Neural cell (in vitro differentiated cells): ENCODE measurements around the gene COX8A. TPM values are rescaled to one million over a fixed set of nuclear protein-coding genes. Genes with fewer than 3 reads are reported as not detected.
"Not testable (repeated sequence)": the region's sequence is repeated elsewhere in the genome, so short reads cannot be mapped to it uniquely, and the experiment has no call there.

Experiments used
- H2AFZ ChIP-seq: fragments of 200-600, 300-800 bp; sonication (generic), shearing (Covaris generic); 2 replicates; pipeline ENCODE4 v1.6.0; 2014; ENCODE audit warnings: low read depth, mild to moderate bottlenecking, antibody characterized with exemption, low read length, moderate library complexity
- H3F3A ChIP-seq: fragments of 200-600 bp; shearing (Covaris generic); 2 replicates; pipeline ENCODE4 v1.6.1; 2016; ENCODE audit warnings: mild to moderate bottlenecking, moderate library complexity, mixed read lengths, antibody characterized with exemption, low read length; ENCODE audit not compliant: insufficient read depth, poor library complexity, severe bottlenecking
- H3K27ac ChIP-seq: fragments of 200-600, 300-800 bp; sonication (generic), shearing (Covaris generic); 2 replicates; pipeline ENCODE4 v1.5.1; 2014; ENCODE audit warnings: mild to moderate bottlenecking, low read length, moderate library complexity
- H3K27me3 ChIP-seq: fragments of 300-800, 200-600 bp; sonication (generic), shearing (Covaris generic); 2 replicates; pipeline ENCODE4 v1.6.0; 2014; ENCODE audit warnings: mild to moderate bottlenecking, low read depth, low read length, moderate library complexity; ENCODE audit not compliant: insufficient read depth
- H3K36me3 ChIP-seq: fragments of 300-800, 200-600 bp; sonication (generic), shearing (Covaris generic); 2 replicates; pipeline ENCODE4 v1.5.1; 2014; ENCODE audit warnings: mild to moderate bottlenecking, antibody characterized with exemption, low read length, moderate library complexity; ENCODE audit not compliant: insufficient read depth
- H3K4me2 ChIP-seq: fragments of 300-800, 200-600 bp; sonication (generic), shearing (Covaris generic); 2 replicates; pipeline ENCODE4 v1.6.0; 2014; ENCODE audit warnings: mild to moderate bottlenecking, low read length
- H3K4me3 ChIP-seq: fragments of 300-800, 200-600 bp; sonication (generic), shearing (Covaris generic); 2 replicates; pipeline ENCODE4 v1.5.1; 2014; ENCODE audit warnings: mild to moderate bottlenecking, low read length, moderate library complexity
- H3K79me2 ChIP-seq: fragments of 200-600 bp; shearing (Covaris generic); replicated peaks from 2 replicates; pipeline ENCODE4 v1.6.0; 2014; ENCODE audit warnings: mild to moderate bottlenecking, low read length, moderate library complexity; ENCODE audit not compliant: insufficient read depth
- H3K9ac ChIP-seq: fragments of 300-800, 200-600 bp; sonication (generic), shearing (Covaris generic); 2 replicates; pipeline ENCODE4 v1.6.1; 2016; ENCODE audit warnings: mild to moderate bottlenecking, low read length, mixed read lengths
- H3K9me2 ChIP-seq: fragments of 200-600 bp; shearing (Covaris generic); 2 replicates; pipeline ENCODE4 v1.6.1; 2016; ENCODE audit warnings: mild to moderate bottlenecking, low read length, mixed read lengths; ENCODE audit not compliant: insufficient read depth
- H3K9me3 ChIP-seq: fragments of 200-600, 300-800 bp; sonication (generic), shearing (Covaris generic); 2 replicates; pipeline ENCODE4 v1.6.1; 2016; ENCODE audit warnings: mild to moderate bottlenecking, mixed run types, low read length, moderate library complexity, mixed read lengths
- H4K20me1 ChIP-seq: fragments of 200-600 bp; shearing (Covaris generic); 2 replicates; pipeline ENCODE4 v1.6.1; 2016; ENCODE audit warnings: mild to moderate bottlenecking, mixed run types; ENCODE audit not compliant: insufficient read depth
- EP300 ChIP-seq: fragments of 450-650 bp; conservative IDR thresholded peaks from 2 replicates; pipeline ENCODE4 v1.6.1; 2014; ENCODE audit warnings: antibody characterized with exemption, mild to moderate bottlenecking, moderate library complexity; ENCODE audit not compliant: poor library complexity, severe bottlenecking
- EZH2 ChIP-seq: fragments of 200-600, 300-800 bp; shearing (Covaris generic), sonication (generic); IDR thresholded peaks from 2 replicates; pipeline ENCODE4 v1.6.1; 2014; ENCODE audit warnings: antibody characterized with exemption, low read length, borderline replicate concordance, mild to moderate bottlenecking; ENCODE audit not compliant: insufficient read depth, poor library complexity, severe bottlenecking
- MXI1 ChIP-seq: fragments of 450-650 bp; conservative IDR thresholded peaks from 2 replicates; pipeline ENCODE4 v1.6.1; 2014; ENCODE audit warnings: antibody characterized with exemption, mild to moderate bottlenecking; ENCODE audit not compliant: poor library complexity, severe bottlenecking
- POLR2AphosphoS5 ChIP-seq: IDR thresholded peaks from 2 replicates; pipeline ENCODE4 v1.6.1; 2012
- RAD21 ChIP-seq: fragments of 450-650 bp; conservative IDR thresholded peaks from 2 replicates; pipeline ENCODE4 v1.6.1; 2014; ENCODE audit warnings: antibody characterized with exemption, mild to moderate bottlenecking, moderate library complexity
- SMC3 ChIP-seq: fragments of 450-650 bp; conservative IDR thresholded peaks from 2 replicates; pipeline ENCODE4 v1.6.1; 2014; ENCODE audit warnings: antibody characterized with exemption, mild to moderate bottlenecking, moderate library complexity; ENCODE audit not compliant: poor library complexity
- TAF1 ChIP-seq: IDR thresholded peaks from 2 replicates; pipeline ENCODE4 v1.6.1; 2012; ENCODE audit warnings: low read depth
- polyA plus RNA-seq: library from polyadenylated mRNA; depleted of rRNA; stranded (reverse); fragments of >200 nt; gene quantifications from 2 replicates; pipeline ENCODE4 v1.2.3, GENCODE V29; 2014
- TF ChIP-seq, protein P1 (sequence below): fragments of 450-650 bp; IDR thresholded peaks from 2 replicates; pipeline ENCODE4 v1.5.1; 2014; ENCODE audit warnings: antibody characterized with exemption, mild to moderate bottlenecking, moderate library complexity; ENCODE audit not compliant: poor library complexity, severe bottlenecking
- TF ChIP-seq, protein P2 (sequence below): IDR thresholded peaks from 2 replicates; pipeline ENCODE4 v1.6.1; 2012; ENCODE audit warnings: borderline replicate concordance

COX8A gene
- polyA plus RNA-seq, 1 donor from 2014 or later = 863 TPM

DNA sequence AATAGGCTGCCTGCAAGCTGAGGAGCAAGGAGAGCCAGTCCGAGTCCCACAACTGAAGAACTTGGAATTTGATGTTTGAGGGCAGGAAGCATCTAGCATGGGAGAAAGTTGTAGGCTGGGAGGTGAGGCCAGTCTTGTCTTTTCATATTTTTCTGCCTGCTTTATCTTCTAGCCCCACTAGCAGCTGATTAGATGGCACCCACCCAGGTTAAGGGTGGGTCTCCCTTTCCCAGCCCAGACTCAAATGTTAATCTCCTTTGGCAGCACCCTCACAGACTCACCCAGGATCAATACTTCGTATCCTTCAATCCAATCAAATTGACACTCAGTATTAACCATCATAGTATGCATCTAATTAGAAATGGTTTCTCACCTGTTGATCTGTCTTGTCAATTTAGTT is 5.0 kb upstream of the COX8A start:
- Histone ChIP-seq H3K9me2 (no peaks in the 10 kb centered on the region), H3K27me3 (no peaks in the 10 kb centered on the region), H3K9me3 (no peaks in the 10 kb centered on the region), H2AFZ (no peak overlapping the region), H3K36me3 (no peaks in the 10 kb centered on the region), H3F3A (no peaks in the 10 kb centered on the region), H3K79me2 (no peaks in the 10 kb centered on the region), H3K27ac (no peak overlapping the region), H3K4me3 (no peak overlapping the region), H3K9ac (no peak overlapping the region), H4K20me1 (no peaks in the 10 kb centered on the region), H3K4me2 (no peak overlapping the region)
- TF ChIP-seq POLR2AphosphoS5 (no peak), EP300 (no peak)

DNA sequence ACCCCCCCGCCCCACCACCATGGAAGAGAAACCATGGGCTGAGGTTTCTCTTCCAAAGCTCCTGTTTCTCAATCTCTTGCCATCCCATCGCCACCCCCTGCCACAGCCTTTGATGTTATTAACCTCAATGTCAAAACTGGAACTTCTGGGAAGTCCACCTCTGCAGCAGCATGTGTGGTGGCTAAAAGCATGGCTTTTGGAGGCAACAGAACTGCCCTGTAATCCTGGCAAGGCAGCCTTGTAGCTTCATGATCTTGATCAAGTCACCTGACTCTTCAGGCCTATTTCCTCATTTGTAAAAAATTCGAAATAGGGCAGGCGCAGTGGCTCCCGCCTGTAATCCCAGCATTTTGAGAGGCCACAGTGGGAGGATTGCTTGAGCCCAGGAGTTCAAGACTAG is 3.5 kb upstream of the COX8A start:
- no peaks in the 10 kb centered on the region for H4K20me1 ChIP-seq
- no peaks in the 10 kb centered on the region for H3K9me3 ChIP-seq
- no peak for TF ChIP-seq EP300
- TF ChIP-seq, protein P1, sequence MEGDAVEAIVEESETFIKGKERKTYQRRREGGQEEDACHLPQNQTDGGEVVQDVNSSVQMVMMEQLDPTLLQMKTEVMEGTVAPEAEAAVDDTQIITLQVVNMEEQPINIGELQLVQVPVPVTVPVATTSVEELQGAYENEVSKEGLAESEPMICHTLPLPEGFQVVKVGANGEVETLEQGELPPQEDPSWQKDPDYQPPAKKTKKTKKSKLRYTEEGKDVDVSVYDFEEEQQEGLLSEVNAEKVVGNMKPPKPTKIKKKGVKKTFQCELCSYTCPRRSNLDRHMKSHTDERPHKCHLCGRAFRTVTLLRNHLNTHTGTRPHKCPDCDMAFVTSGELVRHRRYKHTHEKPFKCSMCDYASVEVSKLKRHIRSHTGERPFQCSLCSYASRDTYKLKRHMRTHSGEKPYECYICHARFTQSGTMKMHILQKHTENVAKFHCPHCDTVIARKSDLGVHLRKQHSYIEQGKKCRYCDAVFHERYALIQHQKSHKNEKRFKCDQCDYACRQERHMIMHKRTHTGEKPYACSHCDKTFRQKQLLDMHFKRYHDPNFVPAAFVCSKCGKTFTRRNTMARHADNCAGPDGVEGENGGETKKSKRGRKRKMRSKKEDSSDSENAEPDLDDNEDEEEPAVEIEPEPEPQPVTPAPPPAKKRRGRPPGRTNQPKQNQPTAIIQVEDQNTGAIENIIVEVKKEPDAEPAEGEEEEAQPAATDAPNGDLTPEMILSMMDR = no peak
- no peak for TF ChIP-seq RAD21
- TF ChIP-seq SMC3 = no peak
- no peak for TF ChIP-seq MXI1
- TF ChIP-seq, protein P2, sequence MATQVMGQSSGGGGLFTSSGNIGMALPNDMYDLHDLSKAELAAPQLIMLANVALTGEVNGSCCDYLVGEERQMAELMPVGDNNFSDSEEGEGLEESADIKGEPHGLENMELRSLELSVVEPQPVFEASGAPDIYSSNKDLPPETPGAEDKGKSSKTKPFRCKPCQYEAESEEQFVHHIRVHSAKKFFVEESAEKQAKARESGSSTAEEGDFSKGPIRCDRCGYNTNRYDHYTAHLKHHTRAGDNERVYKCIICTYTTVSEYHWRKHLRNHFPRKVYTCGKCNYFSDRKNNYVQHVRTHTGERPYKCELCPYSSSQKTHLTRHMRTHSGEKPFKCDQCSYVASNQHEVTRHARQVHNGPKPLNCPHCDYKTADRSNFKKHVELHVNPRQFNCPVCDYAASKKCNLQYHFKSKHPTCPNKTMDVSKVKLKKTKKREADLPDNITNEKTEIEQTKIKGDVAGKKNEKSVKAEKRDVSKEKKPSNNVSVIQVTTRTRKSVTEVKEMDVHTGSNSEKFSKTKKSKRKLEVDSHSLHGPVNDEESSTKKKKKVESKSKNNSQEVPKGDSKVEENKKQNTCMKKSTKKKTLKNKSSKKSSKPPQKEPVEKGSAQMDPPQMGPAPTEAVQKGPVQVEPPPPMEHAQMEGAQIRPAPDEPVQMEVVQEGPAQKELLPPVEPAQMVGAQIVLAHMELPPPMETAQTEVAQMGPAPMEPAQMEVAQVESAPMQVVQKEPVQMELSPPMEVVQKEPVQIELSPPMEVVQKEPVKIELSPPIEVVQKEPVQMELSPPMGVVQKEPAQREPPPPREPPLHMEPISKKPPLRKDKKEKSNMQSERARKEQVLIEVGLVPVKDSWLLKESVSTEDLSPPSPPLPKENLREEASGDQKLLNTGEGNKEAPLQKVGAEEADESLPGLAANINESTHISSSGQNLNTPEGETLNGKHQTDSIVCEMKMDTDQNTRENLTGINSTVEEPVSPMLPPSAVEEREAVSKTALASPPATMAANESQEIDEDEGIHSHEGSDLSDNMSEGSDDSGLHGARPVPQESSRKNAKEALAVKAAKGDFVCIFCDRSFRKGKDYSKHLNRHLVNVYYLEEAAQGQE = no peak
- TF ChIP-seq POLR2AphosphoS5 = no peak
- TF ChIP-seq TAF1 = no peak
- no peak for TF ChIP-seq EZH2
- no peaks in the 10 kb centered on the region for H3F3A ChIP-seq
- peaks cover 9% of the 10 kb centered on the region for H3K79me2 ChIP-seq
- no peaks in the 10 kb centered on the region for H3K27me3 ChIP-seq
- no peak overlapping the region for H3K9ac ChIP-seq
- H3K9me2 ChIP-seq = no peaks in the 10 kb centered on the region
- H3K4me3 ChIP-seq = no peak overlapping the region
- no peak overlapping the region for H2AFZ ChIP-seq
- no peak overlapping the region for H3K4me2 ChIP-seq
- H3K27ac ChIP-seq = no peak overlapping the region
- no peaks in the 10 kb centered on the region for H3K36me3 ChIP-seq

DNA sequence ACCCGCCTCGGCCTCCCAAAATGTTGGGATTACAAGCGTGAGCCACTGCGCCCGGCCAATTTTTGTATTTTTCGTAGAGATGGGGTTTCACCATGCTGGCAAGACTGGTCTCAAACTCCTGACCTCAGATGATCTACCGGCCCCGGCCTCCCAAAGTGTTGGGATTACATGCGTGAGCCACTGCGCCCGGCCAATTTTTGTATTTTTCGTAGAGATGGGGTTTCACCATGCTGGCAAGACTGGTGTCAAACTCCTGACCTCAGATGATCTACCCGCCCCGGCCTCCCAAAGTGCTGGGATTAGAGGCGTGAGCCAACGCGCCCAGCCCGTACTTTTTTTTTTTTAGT is 535 bp upstream of the COX8A start:
- H3K27ac ChIP-seq, H3K9me3 ChIP-seq, H2AFZ ChIP-seq, H3K9ac ChIP-seq, H3K36me3 ChIP-seq, H3K9me2 ChIP-seq, H3F3A ChIP-seq, H3K4me2 ChIP-seq, H3K27me3 ChIP-seq, H4K20me1 ChIP-seq: not testable (repeated sequence)
- Histone ChIP-seq H3K4me3 (peak overlapping the region; percentile 95), H3K79me2 (peaks cover 26% of the 10 kb centered on the region)
